D341Med (cell line): ENCODE data around the gene OR13C5.
"Not testable (repeated sequence)": the region's sequence is repeated elsewhere in the genome, so short reads cannot be mapped to it uniquely, and the experiment has no call there.

Source experiments
- DNase-seq: peaks from one replicate; pipeline ENCODE4 v3.0.0; 2012; ENCODE audit warnings: low spot score

The OR13C5 gene

GRCh38 chr9:104599313-104599712 is at the start of gene OR13C5:
Gene OR13C5, minus strand, starts transcription at chr9:104599413. Its CDS starts 0 bp downstream, at chr9:104599413.
- DNase-seq: not testable (repeated sequence)

GRCh38 chr9:104635456-104635855 is 36.2 kb upstream of the OR13C5 start:
- no peak for DNase-seq

- peak; percentile 17 for DNase-seq
Measured at GRCh38 chr9:104633976-104634520, 34.8 kb upstream of the OR13C5 start.

GRCh38 chr9:104625964-104626363 is 26.8 kb upstream of the OR13C5 start:
- DNase-seq: not testable (repeated sequence)

GRCh38 chr9:104618104-104618503 is 18.9 kb upstream of the OR13C5 start, which contains the start of gene OR13C9:
Gene OR13C9, minus strand, starts transcription at chr9:104618204. Its CDS starts 0 bp downstream, at chr9:104618204.
- no peak for DNase-seq

- DNase-seq: no peak
Measured at GRCh38 chr9:104617418-104617817, 18.2 kb upstream of the OR13C5 start.

- no peak for DNase-seq
Measured at GRCh38 chr9:104611213-104611612, 12.0 kb upstream of the OR13C5 start.

GRCh38 chr9:104608336-104608735 is 9.1 kb upstream of the OR13C5 start:
- DNase-seq: no peak

- no peak for DNase-seq
Measured at GRCh38 chr9:104606152-104606551, 6.9 kb upstream of the OR13C5 start.

GRCh38 chr9:104605527-104605926 is 6.3 kb upstream of the OR13C5 start, which contains the start of gene OR13C2:
Gene OR13C2, minus strand, starts transcription at chr9:104605627. Its CDS starts 0 bp downstream, at chr9:104605627.
- not testable (repeated sequence) for DNase-seq

- DNase-seq: no peak
Measured at GRCh38 chr9:104604801-104605200, 5.6 kb upstream of the OR13C5 start.

- DNase-seq: not testable (repeated sequence)
Measured at GRCh38 chr9:104598749-104599148, 464 bp downstream of the OR13C5 start.

GRCh38 chr9:104589626-104590025 is 9.6 kb downstream of the OR13C5 start:
- DNase-seq: no peak

- DNase-seq: no peak
Measured at GRCh38 chr9:104586496-104587180, 12.6 kb downstream of the OR13C5 start.

GRCh38 chr9:104580562-104580961 is 18.7 kb downstream of the OR13C5 start:
- DNase-seq: no peak

- DNase-seq: no peak
Measured at GRCh38 chr9:104577263-104577662, 21.9 kb downstream of the OR13C5 start.

GRCh38 chr9:104575456-104575855 is 23.8 kb downstream of the OR13C5 start:
- no peak for DNase-seq

- no peak for DNase-seq
Measured at GRCh38 chr9:104572612-104573011, 26.6 kb downstream of the OR13C5 start.

- no peak for DNase-seq
Measured at GRCh38 chr9:104568868-104569267, 30.3 kb downstream of the OR13C5 start, which contains the start of gene OR13C8. Gene OR13C8, plus strand, starts transcription at chr9:104569168. Its CDS starts 0 bp downstream, at chr9:104569168.

- DNase-seq: no peak
Measured at GRCh38 chr9:104564358-104564757, 34.9 kb downstream of the OR13C5 start.

- no peak for DNase-seq
Measured at GRCh38 chr9:104556830-104557634, 42.2 kb downstream of the OR13C5 start.

GRCh38 chr9:104555521-104555920 is 43.7 kb downstream of the OR13C5 start:
- DNase-seq: no peak

- no peak for DNase-seq
Measured at GRCh38 chr9:104553261-104553660, 46.0 kb downstream of the OR13C5 start.
